HG02759 (cell line): ENCODE results near the gene BACH2.
"Not testable (repeated sequence)": the region's sequence is repeated elsewhere in the genome, so short reads cannot be mapped to it uniquely, and the experiment has no call there.

Source experiments
- ATAC-seq: cut with Tn5 transposase; IDR thresholded peaks from one replicate; pipeline ENCODE4 v1.9.1; 2021; ENCODE audit warnings: mild to moderate bottlenecking, moderate library complexity; ENCODE audit not compliant: unreplicated experiment

The BACH2 gene

GRCh38 chr6:90131614-90132423 is 164.8 kb downstream of the BACH2 start:
- no peak for ATAC-seq

GRCh38 chr6:90131125-90131524 is 165.5 kb downstream of the BACH2 start:
- no peak for ATAC-seq

GRCh38 chr6:90128687-90129086 is 168.0 kb downstream of the BACH2 start:
- not testable (repeated sequence) for ATAC-seq

GRCh38 chr6:90127595-90127994 is 169.0 kb downstream of the BACH2 start:
- ATAC-seq, result no peak

GRCh38 chr6:90126839-90127238 is 169.8 kb downstream of the BACH2 start:
- ATAC-seq, result no peak

GRCh38 chr6:90126181-90126580 is 170.5 kb downstream of the BACH2 start:
- ATAC-seq, result no peak

GRCh38 chr6:90124874-90125510 is 171.7 kb downstream of the BACH2 start:
- ATAC-seq, result no peak

GRCh38 chr6:90123831-90124230 is 172.8 kb downstream of the BACH2 start:
- ATAC-seq, result no peak

GRCh38 chr6:90121982-90122381 is 174.7 kb downstream of the BACH2 start:
- ATAC-seq, result peak; percentile 91

GRCh38 chr6:90120327-90120726 is 176.3 kb downstream of the BACH2 start:
- no peak for ATAC-seq

GRCh38 chr6:90119618-90120017 is 177.0 kb downstream of the BACH2 start:
- no peak for ATAC-seq

- no peak for ATAC-seq
Measured at GRCh38 chr6:90118581-90118980, 178.1 kb downstream of the BACH2 start.

- no peak for ATAC-seq
Measured at GRCh38 chr6:90118069-90118468, 178.6 kb downstream of the BACH2 start.

- not testable (repeated sequence) for ATAC-seq
Measured at GRCh38 chr6:90116126-90116525, 180.5 kb downstream of the BACH2 start.

GRCh38 chr6:90113389-90113788 is 183.3 kb downstream of the BACH2 start:
- ATAC-seq, result no peak

- ATAC-seq, result no peak
Measured at GRCh38 chr6:90111387-90111786, 185.3 kb downstream of the BACH2 start.

- no peak for ATAC-seq
Measured at GRCh38 chr6:90110971-90111370, 185.7 kb downstream of the BACH2 start.

- no peak for ATAC-seq
Measured at GRCh38 chr6:90109141-90109540, 187.5 kb downstream of the BACH2 start.

- peak; percentile 86 for ATAC-seq
Measured at GRCh38 chr6:90107771-90108282, 188.8 kb downstream of the BACH2 start.

GRCh38 chr6:90107371-90107770 is 189.3 kb downstream of the BACH2 start:
- ATAC-seq, result no peak

- no peak for ATAC-seq
Measured at GRCh38 chr6:90106449-90106848, 190.2 kb downstream of the BACH2 start.

GRCh38 chr6:90105506-90106170 is 191.0 kb downstream of the BACH2 start:
- ATAC-seq, result no peak
